Measurements from ENCODE around the gene SET. TPM values are rescaled to one million over a fixed set of nuclear protein-coding genes. Genes with fewer than 3 reads are reported as not detected.

The SET gene
- total RNA-seq, 1 experiment from 2014 or later = 422 TPM

- BruUV-seq (replicated peaks) = no TSS peak
- in situ Hi-C loops (cut with HindIII; ENCODE audit: low pct_unique_long_range_greater_than_20kb, low sequenced_read_pairs) = no loop called here
- H3K27ac ChIP-seq (ENCODE audit: low read length) = no peak overlapping the region
These were observed 13.6 kb upstream of the SET start for GRCh38 chr9:128675382-128675781.

DNA sequence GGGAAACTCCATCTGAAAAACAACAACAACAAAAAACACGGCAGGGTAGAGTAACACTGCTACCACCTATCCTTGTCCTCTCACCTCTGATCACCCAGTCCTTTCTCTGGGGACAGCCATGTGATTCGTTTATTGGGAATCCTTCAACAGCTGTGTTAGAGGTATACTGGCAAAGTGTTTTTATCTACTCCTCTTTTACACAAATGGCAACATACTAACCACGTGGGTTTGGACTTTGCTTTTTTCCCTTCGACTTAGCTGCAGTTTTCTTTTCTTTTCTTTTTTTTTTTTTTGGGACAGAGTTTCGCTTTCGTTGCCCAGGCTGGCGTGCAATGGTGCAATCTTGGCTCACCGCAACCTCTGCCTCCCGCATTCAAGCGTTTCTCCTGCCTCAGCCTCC lies 11.2 kb upstream of the SET start:
- Histone ChIP-seq H3K4me1 (ENCODE audit: control insufficient read depth, insufficient read depth, low read length) (no peaks in the 10 kb centered on the region), H3K9me3 (ENCODE audit: control insufficient read depth, insufficient read depth, low read depth, low read length) (no peaks in the 10 kb centered on the region), H3K36me3 (ENCODE audit: control insufficient read depth, insufficient read depth, low read length) (no peaks in the 10 kb centered on the region), H3K27me3 (ENCODE audit: control insufficient read depth, insufficient read depth, low read length) (no peaks in the 10 kb centered on the region), H3K4me3 (ENCODE audit: low read depth in 2 of 2, low read length in 2 of 2) (no peak overlapping the region), H3K27ac (ENCODE audit: low read length) (no peak overlapping the region)
- no peak for ATAC-seq
- no peak for DNase-seq (ENCODE audit: low read depth, low spot score)
- CTCF ChIA-PET = no interaction called here
- intact Hi-C loops (cut with micrococcal nuclease; ENCODE audit: unreplicated experiment) (no loop called here), in situ Hi-C loops (cut with HindIII; ENCODE audit: low pct_unique_long_range_greater_than_20kb, low sequenced_read_pairs) (no loop called here)
- POLR2A ChIA-PET = interaction anchor here (0.5 kb wide), 1 partner anchor 17 kb away, joined by 5 read pairs; no protein-coding TSS in a partner anchor
- BruUV-seq (replicated peaks) = no TSS peak
- TF ChIP-seq POLR2AphosphoS5 (IDR thresholded peaks at IDR 0.05; ENCODE audit: low read depth, low read length) = no peak
- TF ChIP-seq SIN3A (IDR thresholded peaks at IDR 0.05; ENCODE audit: borderline replicate concordance, insufficient read depth, low read depth, low read length) = no peak
- no peak for TF ChIP-seq CTCF (IDR thresholded peaks at IDR 0.05)
- no peak for TF ChIP-seq TCF7L2 (IDR thresholded peaks at IDR 0.05; ENCODE audit: low read depth, low read length)
- TF ChIP-seq, protein P1, sequence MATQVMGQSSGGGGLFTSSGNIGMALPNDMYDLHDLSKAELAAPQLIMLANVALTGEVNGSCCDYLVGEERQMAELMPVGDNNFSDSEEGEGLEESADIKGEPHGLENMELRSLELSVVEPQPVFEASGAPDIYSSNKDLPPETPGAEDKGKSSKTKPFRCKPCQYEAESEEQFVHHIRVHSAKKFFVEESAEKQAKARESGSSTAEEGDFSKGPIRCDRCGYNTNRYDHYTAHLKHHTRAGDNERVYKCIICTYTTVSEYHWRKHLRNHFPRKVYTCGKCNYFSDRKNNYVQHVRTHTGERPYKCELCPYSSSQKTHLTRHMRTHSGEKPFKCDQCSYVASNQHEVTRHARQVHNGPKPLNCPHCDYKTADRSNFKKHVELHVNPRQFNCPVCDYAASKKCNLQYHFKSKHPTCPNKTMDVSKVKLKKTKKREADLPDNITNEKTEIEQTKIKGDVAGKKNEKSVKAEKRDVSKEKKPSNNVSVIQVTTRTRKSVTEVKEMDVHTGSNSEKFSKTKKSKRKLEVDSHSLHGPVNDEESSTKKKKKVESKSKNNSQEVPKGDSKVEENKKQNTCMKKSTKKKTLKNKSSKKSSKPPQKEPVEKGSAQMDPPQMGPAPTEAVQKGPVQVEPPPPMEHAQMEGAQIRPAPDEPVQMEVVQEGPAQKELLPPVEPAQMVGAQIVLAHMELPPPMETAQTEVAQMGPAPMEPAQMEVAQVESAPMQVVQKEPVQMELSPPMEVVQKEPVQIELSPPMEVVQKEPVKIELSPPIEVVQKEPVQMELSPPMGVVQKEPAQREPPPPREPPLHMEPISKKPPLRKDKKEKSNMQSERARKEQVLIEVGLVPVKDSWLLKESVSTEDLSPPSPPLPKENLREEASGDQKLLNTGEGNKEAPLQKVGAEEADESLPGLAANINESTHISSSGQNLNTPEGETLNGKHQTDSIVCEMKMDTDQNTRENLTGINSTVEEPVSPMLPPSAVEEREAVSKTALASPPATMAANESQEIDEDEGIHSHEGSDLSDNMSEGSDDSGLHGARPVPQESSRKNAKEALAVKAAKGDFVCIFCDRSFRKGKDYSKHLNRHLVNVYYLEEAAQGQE (IDR thresholded peaks at IDR 0.05; ENCODE audit: insufficient read depth in 1 of 2, low read depth in 2 of 2, low read length in 1 of 2) = no peak

More at GRCh38 chr9:128675382-128675781, 13.6 kb upstream of the SET start:
- TF ChIP-seq, protein P1 (IDR thresholded peaks at IDR 0.05; ENCODE audit: insufficient read depth in 1 of 2, low read depth in 2 of 2, low read length in 1 of 2) = no peak
- no peak for TF ChIP-seq SIN3A (IDR thresholded peaks at IDR 0.05; ENCODE audit: borderline replicate concordance, insufficient read depth, low read depth, low read length)
- TF ChIP-seq CTCF (IDR thresholded peaks at IDR 0.05) = no peak
- Histone ChIP-seq H3K27me3 (ENCODE audit: control insufficient read depth, insufficient read depth, low read length) (no peaks in the 10 kb centered on the region), H3K4me1 (ENCODE audit: control insufficient read depth, insufficient read depth, low read length) (no peaks in the 10 kb centered on the region), H3K9me3 (ENCODE audit: control insufficient read depth, insufficient read depth, low read depth, low read length) (no peaks in the 10 kb centered on the region), H3K4me3 (ENCODE audit: low read depth in 2 of 2, low read length in 2 of 2) (no peak overlapping the region), H3K36me3 (ENCODE audit: control insufficient read depth, insufficient read depth, low read length) (no peaks in the 10 kb centered on the region)
- POLR2A ChIA-PET = no interaction called here
- intact Hi-C loops (cut with micrococcal nuclease; ENCODE audit: unreplicated experiment) = no loop called here
- no peak for ATAC-seq
- CTCF ChIA-PET = no interaction called here
- no peak for DNase-seq (ENCODE audit: low read depth, low spot score)
